Astrocyte of the cerebellum (primary cell): ENCODE measurements around the gene FAM117A.

ENCODE experiments used
- DNase-seq: peaks from one replicate; pipeline ENCODE4 v3.0.0-alpha.2; 2011; ENCODE audit warnings: low read depth
- H3K4me3 ChIP-seq: 2 replicates; pipeline ENCODE4 v1.5.1; 2011; ENCODE audit warnings: mild to moderate bottlenecking, low read depth, low read length, moderate library complexity
- CTCF ChIP-seq: IDR thresholded peaks from 2 replicates; pipeline ENCODE4 v1.5.1; 2012; ENCODE audit warnings: low read length, low read depth, moderate library complexity, mild to moderate bottlenecking; ENCODE audit errors: missing control alignments
- in situ Hi-C: cut with HindIII; loops from 2 replicates; pipeline ENCODE4 v1.10.0; 2017; ENCODE audit warnings: low sequenced_read_pairs

FAM117A gene

GRCh38 chr17:49741692-49742076 lies 22.2 kb downstream of the FAM117A start:
- no peak for DNase-seq
- no peak for TF ChIP-seq CTCF
- in situ Hi-C loops = no loop called here
- H3K4me3 ChIP-seq = no peak overlapping the region

GRCh38 chr17:49741009-49741691 lies 22.8 kb downstream of the FAM117A start:
- in situ Hi-C loops = no loop called here
- no peak overlapping the region for H3K4me3 ChIP-seq
- TF ChIP-seq CTCF = no peak
- no peak for DNase-seq

- no peak overlapping the region for H3K4me3 ChIP-seq
- no peak for DNase-seq
- TF ChIP-seq CTCF = no peak
- in situ Hi-C loops = no loop called here
Measured at GRCh38 chr17:49739641-49740271, 24.2 kb downstream of the FAM117A start.

GRCh38 chr17:49738456-49739163 lies 25.3 kb downstream of the FAM117A start:
- in situ Hi-C loops = no loop called here
- TF ChIP-seq CTCF = no peak
- H3K4me3 ChIP-seq = no peak overlapping the region
- no peak for DNase-seq

- in situ Hi-C loops = no loop called here
- H3K4me3 ChIP-seq = no peak overlapping the region
- no peak for DNase-seq
- no peak for TF ChIP-seq CTCF
Measured at GRCh38 chr17:49734515-49735490, 29.1 kb downstream of the FAM117A start.

- DNase-seq = no peak
- no peak for TF ChIP-seq CTCF
- H3K4me3 ChIP-seq = no peak overlapping the region
- in situ Hi-C loops = no loop called here
Measured at GRCh38 chr17:49731435-49731831, 32.5 kb downstream of the FAM117A start.
